HepG2 (cell line): ENCODE measurements around the gene LEMD2.
A peak's percentile ranks its signal among the peaks of the same experiment; 100 is the strongest.

Experiments used
- HNRNPL ChIP-seq: fragments of 200-400 bp; formaldehyde crosslinking; IDR thresholded peaks from 2 replicates; pipeline ENCODE4 v1.6.1; 2017; ENCODE audit warnings: mild to moderate bottlenecking, low read depth, low read length
- SMARCC2 ChIP-seq: fragments of 450-650 bp; IDR thresholded peaks from 2 replicates; pipeline ENCODE4 v1.6.1; 2017; ENCODE audit warnings: antibody characterized with exemption, mild to moderate bottlenecking
- SOX5 ChIP-seq: IDR thresholded peaks from 2 replicates; pipeline ENCODE4 v1.6.1; 2016; ENCODE audit warnings: borderline replicate concordance
- TAF15 ChIP-seq: fragments of 200-400 bp; formaldehyde crosslinking; IDR thresholded peaks from one replicate; pipeline ENCODE4 v1.6.1; 2018; ENCODE audit warnings: mild to moderate bottlenecking, low read depth, low read length; ENCODE audit not compliant: poor library complexity, severe bottlenecking
- ZNF143 ChIP-seq: sonication (generic); formaldehyde crosslinking; IDR thresholded peaks from 2 replicates; pipeline ENCODE4 v1.4.0; 2020; ENCODE audit warnings: missing genetic modification reagents
- ZNF333 ChIP-seq: sonication (generic); formaldehyde crosslinking; IDR thresholded peaks from 2 replicates; pipeline ENCODE4 v1.4.0; 2020; ENCODE audit warnings: mild to moderate bottlenecking, missing genetic modification reagents, borderline replicate concordance
- ZNF549 ChIP-seq: sonication (generic); formaldehyde crosslinking; IDR thresholded peaks from 2 replicates; pipeline ENCODE4 v1.5.0; 2020; ENCODE audit warnings: missing genetic modification reagents
- TF ChIP-seq, protein P1 (sequence below): sonication (generic); formaldehyde crosslinking; IDR thresholded peaks from 2 replicates; pipeline ENCODE4 v1.5.0; 2020; ENCODE audit warnings: mild to moderate bottlenecking, missing genetic modification reagents, moderate library complexity
- TF ChIP-seq, protein P2 (sequence below): sonication (generic); formaldehyde crosslinking; conservative IDR thresholded peaks from 2 replicates; pipeline ENCODE4 v1.4.0; 2020; ENCODE audit warnings: missing genetic modification reagents

GRCh38 chr6:33781131-33781975, 7.6 kb downstream of the LEMD2 start:
- no peak for TF ChIP-seq HNRNPL
- TF ChIP-seq, protein P1, sequence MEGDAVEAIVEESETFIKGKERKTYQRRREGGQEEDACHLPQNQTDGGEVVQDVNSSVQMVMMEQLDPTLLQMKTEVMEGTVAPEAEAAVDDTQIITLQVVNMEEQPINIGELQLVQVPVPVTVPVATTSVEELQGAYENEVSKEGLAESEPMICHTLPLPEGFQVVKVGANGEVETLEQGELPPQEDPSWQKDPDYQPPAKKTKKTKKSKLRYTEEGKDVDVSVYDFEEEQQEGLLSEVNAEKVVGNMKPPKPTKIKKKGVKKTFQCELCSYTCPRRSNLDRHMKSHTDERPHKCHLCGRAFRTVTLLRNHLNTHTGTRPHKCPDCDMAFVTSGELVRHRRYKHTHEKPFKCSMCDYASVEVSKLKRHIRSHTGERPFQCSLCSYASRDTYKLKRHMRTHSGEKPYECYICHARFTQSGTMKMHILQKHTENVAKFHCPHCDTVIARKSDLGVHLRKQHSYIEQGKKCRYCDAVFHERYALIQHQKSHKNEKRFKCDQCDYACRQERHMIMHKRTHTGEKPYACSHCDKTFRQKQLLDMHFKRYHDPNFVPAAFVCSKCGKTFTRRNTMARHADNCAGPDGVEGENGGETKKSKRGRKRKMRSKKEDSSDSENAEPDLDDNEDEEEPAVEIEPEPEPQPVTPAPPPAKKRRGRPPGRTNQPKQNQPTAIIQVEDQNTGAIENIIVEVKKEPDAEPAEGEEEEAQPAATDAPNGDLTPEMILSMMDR = no peak
- no peak for TF ChIP-seq TAF15
- TF ChIP-seq ZNF549 (CRISPR knock-in tag) = no peak
- TF ChIP-seq, protein P2, sequence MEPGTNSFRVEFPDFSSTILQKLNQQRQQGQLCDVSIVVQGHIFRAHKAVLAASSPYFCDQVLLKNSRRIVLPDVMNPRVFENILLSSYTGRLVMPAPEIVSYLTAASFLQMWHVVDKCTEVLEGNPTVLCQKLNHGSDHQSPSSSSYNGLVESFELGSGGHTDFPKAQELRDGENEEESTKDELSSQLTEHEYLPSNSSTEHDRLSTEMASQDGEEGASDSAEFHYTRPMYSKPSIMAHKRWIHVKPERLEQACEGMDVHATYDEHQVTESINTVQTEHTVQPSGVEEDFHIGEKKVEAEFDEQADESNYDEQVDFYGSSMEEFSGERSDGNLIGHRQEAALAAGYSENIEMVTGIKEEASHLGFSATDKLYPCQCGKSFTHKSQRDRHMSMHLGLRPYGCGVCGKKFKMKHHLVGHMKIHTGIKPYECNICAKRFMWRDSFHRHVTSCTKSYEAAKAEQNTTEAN = no peak
- TF ChIP-seq SMARCC2 = no peak
- TF ChIP-seq ZNF143 (CRISPR knock-in tag) = no peak
- no peak for TF ChIP-seq ZNF333 (CRISPR knock-in tag)
- peak; percentile 50; the same call in 1 of the 2 replicates for TF ChIP-seq SOX5 (CRISPR knock-in tag)
